Panc1 (cell line): Measurements from ENCODE around the gene MLN.

ENCODE experiments used
- CTCF ChIP-seq: fragments of 450-650 bp; IDR thresholded peaks from 2 replicates; pipeline ENCODE4 v1.5.1; 2017; ENCODE audit warnings: mild to moderate bottlenecking
- POLR2AphosphoS5 ChIP-seq: IDR thresholded peaks from 2 replicates; pipeline ENCODE4 v1.6.1; 2012; ENCODE audit warnings: mild to moderate bottlenecking, low read depth, low read length, moderate library complexity

GRCh38 chr6:33799454-33800113 lies 4.2 kb downstream of the MLN start:
- no peak for TF ChIP-seq CTCF
- TF ChIP-seq POLR2AphosphoS5: no peak
